ENCODE data around the gene H2AZ2.
A peak's percentile ranks its signal among the peaks of the same experiment; 100 is the strongest.
"Not testable (repeated sequence)": the region's sequence is repeated elsewhere in the genome, so short reads cannot be mapped to it uniquely, and the experiment has no call there.

Gene H2AZ2

DNA sequence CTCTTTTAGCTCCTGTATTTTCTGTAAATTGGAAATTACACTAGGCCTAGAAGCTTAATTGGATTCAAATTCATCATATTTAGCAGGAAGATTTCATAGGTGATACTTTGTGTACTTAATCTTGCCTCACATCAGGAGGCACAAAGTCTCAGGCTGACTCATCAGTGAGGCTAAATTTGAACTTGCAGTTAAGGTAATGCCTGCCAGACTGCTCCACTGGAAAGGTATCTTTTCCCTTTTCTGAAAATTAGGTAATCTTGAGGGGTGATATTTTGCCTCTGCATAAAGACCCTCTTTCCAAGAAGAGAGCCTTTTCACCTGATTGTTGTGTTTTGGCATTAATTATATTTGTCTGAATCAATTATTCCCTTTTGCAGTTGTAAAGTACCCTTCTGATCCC lies 36.8 kb downstream of the H2AZ2 start:
- DNase-seq = no peak

GRCh38 chr7:44808914-44809393 lies 38.9 kb downstream of the H2AZ2 start:
- DNase-seq = no peak

DNA sequence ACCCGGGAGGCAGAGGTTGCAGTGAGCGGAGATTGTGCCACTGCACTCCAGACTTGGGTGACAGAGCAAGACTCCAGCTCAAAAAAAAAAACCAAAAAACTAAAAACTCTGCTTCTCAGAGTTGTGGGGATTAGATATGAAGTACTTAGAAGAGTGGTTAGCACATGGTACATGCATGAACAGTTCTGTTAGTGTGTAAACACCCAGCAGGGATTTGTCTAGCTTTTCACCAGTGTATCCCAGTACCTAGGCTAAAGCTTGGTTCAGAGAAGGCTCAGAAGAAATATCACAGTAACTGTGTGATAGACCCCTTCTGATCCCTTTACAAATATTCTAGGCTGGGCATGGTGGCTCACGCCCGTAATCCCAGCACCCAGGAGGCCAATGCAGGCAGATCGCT lies 41.9 kb downstream of the H2AZ2 start:
- no peak for DNase-seq

- not testable (repeated sequence) for DNase-seq
Observed at GRCh38 chr7:44803828-44804519, 43.9 kb downstream of the H2AZ2 start.

DNA sequence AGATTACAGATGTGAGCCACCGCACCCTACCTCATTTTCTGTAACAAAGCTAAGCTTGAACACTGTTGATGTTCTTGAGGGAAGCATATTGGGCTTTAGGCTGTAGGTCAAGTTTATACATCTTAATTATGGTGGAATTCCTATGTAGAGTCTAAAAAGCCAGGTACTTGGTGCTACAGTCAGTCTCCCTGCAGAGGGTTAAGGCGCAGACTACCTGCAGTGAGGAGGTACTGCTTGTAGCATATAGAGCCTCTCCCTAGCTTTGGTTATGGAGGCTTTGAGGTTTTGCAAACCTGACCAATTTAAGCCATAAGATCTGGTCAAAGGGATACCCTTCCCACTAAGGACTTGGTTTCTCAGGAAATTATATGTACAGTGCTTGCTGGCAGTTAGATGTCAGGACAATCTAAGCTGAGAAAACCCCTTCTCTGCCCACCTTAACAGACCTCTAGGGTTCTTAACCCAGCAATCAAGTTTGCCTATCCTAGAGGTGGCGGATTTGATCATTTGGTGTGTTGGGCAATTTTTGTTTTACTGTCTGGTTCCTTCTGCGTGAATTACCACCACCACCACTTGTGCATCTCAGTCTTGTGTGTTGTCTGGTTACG lies 45.4 kb downstream of the H2AZ2 start:
- DNase-seq = no peak

- no peak for DNase-seq
Observed at GRCh38 chr7:44801890-44802289, 46.0 kb downstream of the H2AZ2 start.

- DNase-seq = no peak
Observed at GRCh38 chr7:44799939-44800338, 47.9 kb downstream of the H2AZ2 start.

DNA sequence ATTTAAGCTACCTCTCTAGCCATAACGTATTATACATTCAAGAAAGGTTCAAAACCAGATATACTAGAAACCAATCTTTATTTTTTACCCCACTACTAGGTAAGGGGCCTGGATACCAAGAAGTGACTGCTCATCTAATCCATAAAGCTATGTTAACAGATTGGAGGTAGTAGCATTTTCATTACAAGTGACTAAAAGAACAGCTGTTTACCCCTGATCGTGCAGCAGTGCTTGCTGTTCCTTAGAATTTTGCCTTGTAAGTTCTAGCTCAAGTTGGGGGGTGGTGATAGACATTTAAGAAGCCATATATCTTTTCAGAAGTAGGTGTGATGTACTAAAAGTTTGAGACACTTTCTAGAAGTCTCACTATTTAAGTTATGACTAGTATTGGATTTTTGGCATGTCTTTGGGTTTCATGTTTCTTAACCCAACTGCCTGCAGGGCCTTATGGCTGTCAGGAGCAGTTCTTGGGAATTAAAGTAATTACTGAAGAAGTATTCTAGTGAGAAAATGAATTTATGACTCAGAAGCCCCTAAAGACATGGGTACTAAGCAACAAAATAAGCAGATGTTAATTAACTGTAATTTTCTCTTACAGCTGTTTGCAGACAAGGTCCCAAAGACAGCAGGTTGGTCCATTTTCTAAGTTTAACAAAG lies 49.1 kb downstream of the H2AZ2 start:
- DNase-seq = no peak

DNA sequence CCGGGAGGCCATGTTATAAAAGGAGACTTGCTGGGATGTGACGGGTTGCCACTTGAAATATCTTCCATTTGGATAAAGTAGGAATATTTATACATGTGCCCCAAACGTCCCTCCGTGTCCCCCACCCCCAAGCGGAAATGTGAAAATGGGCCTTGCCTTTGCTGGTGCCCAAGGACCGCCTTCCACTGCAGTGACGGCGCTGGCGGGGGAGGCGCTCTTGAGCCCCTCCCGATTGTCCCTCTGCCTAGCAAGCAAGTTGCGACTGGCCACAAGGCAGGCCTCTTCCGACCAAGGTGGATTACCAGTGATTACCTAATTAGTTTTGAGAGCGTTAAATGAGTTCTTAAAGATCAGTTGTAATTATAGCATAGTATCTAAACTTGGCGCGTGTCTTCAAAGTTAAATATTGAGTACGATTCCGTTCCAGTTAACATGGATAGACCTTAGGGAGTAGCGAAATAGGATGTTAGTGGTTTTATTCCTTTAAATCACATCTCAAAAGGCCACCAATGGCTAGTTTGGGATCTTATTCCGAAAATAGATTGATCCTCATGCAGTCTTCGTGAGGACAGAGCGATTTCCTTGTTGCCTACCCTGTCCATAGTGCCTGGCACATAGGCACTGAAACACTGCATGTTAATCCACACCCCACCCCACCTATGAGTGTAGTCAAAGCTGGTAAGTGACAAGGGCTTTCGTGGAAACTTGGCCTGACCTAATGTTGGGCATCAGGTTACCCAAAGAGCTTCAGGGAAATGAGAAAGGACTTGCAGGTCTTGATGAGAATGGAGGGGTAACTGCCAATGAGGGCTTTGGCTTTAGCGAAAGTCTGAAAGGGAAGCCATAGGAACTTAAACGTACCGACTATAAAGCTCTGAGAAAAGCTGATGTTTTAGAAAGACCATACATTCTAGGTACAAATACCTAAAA lies 50.3 kb downstream of the H2AZ2 start:
- peak; percentile 77 for DNase-seq

DNA sequence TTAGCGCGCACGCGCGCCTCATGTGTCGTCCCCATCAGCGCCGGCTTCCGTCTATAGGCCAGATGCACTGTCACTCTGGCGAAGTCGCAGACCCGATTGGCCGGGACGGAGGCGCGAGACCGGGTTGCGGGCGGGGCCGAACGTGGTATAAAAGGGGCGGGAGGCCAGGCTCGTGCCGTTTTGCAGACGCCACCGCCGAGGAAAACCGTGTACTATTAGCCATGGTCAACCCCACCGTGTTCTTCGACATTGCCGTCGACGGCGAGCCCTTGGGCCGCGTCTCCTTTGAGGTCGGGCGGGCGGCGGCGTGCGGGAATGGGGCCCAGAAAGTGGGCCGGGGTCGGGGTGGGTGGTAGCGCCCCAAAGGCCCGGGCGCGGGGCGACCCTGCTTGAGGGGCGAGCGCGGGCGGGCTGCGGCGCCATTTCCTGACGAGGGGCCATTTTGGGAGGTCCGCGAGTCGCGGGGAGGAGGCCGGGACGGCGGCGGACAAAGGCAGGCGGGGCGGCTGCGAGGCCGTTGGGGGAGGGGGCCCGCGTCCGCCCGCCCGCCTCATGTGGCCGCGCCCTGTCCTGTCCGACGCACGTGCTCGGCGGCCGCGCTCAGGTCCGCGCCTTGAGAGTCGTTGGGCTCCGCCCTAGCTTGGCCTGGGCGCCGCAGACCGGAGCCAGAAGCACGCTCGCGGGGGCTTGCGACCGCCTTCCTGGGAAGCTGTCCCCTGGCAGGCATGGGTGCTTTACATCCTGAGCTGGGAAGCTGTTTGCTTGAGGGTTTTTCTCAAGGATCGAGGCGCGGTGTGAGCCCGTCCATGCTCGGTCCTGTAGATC lies 51.2 kb downstream of the H2AZ2 start, which contains the start of gene PPIA:
Gene PPIA (plus strand): TSS at position 178 of the 825 bp plus-strand sequence. CDS start 44 bp downstream, at position 222.
- peak; percentile 97 for DNase-seq

GRCh38 chr7:44796034-44796503 lies 51.8 kb downstream of the H2AZ2 start:
- peak; percentile 77 for DNase-seq

DNA sequence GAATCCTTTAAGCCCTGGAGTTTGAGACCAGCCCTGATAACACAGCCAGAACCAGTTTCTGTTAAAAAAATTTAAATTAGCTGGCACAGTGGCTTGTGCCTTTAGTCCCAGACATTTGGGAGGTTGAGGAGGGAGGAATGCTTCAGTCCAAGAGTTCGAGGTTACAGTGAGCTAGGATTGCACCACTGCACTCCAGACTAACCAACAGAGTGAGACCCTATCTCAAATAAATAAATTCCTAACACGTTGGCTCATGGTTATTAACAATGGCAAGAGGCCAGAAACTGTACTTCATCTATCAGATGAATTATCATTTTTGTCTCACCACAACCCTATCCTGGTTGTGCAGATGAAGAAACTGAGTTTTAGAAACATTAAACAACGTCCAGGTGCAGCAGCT lies 53.6 kb downstream of the H2AZ2 start:
- no peak for DNase-seq

DNA sequence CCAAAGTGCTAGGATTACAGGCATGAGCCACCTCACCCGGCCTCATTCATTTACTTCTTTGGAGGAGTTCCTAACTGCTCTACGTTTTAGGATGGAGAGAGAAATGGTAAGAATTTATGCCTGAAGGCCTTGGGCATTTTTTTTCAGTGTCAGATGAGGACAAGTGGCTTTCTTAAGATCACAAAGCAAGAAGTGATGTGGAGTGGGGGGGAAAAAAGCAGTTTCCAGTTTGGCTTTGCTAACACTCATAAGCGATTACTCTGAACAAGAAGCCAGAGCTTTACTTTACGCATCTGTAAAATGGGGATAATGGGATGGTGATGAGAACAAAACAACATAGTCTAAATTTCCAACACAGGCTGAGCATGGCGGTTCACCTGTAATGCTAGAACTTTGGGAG lies 54.0 kb downstream of the H2AZ2 start:
- DNase-seq = no peak

DNA sequence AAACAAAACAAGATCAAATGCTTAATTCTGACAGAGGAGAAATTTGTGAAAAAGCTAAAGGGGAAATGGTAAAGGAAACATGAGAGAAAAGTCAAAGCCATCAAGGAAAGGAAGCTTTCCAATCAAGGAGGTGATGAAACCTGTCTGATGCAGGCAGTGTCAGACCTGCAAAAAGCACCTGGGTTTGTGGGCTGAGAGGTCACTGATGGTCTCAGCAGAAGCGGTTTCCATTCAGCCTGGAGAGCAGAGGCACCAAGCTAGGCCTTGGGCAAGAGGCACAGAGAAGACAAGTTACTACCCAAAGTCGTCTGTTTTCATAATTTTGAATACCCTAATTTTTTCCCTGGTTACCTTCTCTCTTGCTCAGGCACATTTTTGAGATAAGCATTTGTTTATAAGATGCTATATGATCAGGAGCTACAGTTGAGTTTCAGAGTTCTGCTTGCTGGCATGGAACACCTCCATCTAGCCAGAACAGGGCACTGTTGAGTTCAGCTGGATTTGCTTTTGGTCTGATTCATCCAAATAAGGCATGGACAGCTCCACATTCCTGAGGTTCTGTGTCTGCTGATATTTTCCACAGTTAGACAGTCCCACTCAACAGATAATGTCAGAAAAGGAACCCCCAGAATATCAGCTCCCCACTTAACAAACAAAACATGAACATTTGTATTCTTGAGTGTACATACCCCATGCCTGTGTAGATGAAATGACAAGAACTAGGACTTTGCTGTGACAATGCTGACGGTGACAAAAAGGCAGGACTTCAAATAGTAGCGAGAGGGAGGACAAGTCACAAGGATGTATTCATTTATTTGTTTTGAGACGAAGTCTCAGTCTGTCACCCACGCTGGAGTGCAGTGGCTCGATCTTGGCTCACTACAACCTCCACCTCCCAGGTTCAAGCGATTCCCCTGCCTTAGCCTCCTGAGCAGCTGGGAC lies 56.3 kb downstream of the H2AZ2 start:
- no peak for DNase-seq

DNA sequence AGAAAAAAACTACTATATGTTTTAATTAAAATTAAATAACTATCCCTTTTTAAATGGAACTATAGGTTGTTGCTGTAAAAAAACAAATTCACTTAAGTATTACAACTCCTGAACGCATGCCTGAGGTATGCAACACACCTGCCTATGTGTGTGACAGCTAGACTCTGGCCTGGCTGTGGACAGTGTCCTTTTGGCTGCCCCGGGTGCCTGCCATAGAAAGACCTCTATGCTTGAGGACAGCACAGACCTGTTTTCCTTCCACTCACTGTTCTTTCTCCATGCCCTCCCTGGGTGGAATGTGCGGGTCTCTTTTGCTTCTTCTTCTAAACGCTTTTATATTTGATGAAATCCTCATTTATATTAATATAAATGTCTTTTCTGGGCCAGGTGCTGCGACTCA lies 57.9 kb downstream of the H2AZ2 start:
- no peak for DNase-seq

DNA sequence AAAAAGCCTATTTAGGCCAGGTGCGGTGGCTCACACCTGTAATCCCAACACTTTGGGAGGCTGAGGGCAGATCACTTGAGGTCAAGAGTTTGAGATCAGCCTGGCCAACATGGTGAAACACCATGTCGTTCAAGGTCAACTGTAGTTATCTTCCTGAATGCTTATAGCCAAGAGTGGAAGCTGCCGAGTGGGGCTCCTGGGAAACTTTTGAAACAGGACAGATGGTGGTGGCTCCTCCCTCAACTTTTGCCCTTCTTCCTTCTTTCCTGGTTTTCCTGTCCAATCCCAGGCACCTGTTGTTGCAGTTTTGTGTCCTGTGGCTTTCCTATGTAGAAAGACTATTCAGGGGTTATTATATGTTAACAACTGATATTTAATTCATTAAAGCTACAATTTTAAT lies 60.1 kb downstream of the H2AZ2 start:
- DNase-seq = no peak

DNA sequence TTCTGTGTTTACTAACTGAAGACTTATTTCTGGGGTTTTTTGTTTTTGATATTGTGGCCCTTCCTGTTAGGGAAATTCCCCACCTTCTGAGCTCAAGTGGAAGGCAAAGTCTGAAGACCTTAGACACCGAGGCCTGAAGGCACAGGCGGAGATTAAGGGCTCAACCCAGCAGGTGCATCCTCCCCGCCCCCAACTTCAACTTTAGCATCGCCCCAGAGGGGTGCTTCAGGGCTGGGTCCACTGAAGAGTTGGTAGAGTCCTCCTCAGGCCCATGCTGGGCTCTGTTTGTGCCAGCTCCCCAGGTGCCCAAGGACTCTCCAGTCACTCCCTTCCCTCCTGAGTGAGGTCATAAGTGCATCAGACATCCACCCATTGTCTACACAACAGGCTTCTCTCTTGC lies 60.8 kb downstream of the H2AZ2 start:
- peak; percentile 33 for DNase-seq

GRCh38 chr7:44785218-44785617 lies 62.7 kb downstream of the H2AZ2 start:
- not testable (repeated sequence) for DNase-seq

DNA sequence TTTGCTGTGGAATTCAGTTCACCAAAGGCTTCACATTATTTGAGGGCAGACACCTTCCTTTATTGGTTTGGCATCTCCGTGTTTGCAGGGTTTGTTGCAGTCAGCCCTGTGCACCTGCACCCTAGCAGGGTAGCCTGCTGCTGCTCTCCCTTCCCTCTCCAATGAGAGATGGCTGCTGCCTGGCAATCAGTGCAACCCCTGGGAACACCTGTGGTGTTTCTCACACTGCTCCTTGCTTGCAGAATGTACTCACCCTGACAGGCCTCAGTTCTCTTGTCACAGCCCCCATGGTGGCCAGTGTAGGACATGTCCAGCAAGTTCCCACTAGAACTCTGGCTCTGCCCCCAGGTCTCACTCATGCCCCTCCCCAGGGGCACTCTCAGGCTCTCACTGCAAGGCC lies 63.5 kb downstream of the H2AZ2 start:
- no peak for DNase-seq

DNA sequence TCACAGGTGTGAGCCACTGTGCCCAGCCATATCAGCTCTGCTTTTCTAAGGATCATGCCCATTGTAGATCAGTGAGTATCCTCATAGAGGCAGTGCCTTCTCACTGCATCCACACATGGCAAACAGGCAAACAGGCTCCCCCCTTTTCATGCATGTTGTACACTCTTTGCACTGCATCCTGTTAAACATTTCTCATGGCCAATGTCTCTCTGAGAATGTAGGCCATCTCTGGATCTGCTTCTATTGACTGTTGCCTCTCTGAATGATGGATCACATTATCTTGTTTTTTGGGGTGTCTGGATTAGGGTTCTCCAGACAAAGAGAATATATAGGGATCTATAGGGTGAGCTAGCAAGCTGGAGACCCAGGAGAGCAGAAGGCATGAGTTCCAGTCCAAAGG lies 64.5 kb downstream of the H2AZ2 start:
- DNase-seq = no peak

- no peak for DNase-seq
Observed at GRCh38 chr7:44782460-44782859, 65.4 kb downstream of the H2AZ2 start.

Measured in DMS79 (cell line).